Testis (tissue), 2 donors: ENCODE results near the gene KCNK10.

Experiments used
- POLR2A ChIP-seq: fragments of 450-650 bp; IDR thresholded peaks from one replicate; pipeline ENCODE4 v1.6.1; 2017; ENCODE audit warnings: antibody characterized with exemption, mild to moderate bottlenecking, moderate library complexity
- TF ChIP-seq, protein P1 (sequence below), 3 experiments: fragments of 450-650 bp in 2 of 3; fragments of 200-600 bp in 1 of 3; sonication (generic) in 1 of 3; IDR thresholded peaks; one replicate each; pipeline ENCODE4 v1.5.1; 2016 to 2019; ENCODE audit warnings: antibody characterized with exemption in 3 of 3, mild to moderate bottlenecking in 2 of 3, moderate library complexity in 1 of 3

GRCh38 chr14:88208858-88209257, 114.2 kb downstream of the KCNK10 start:
- no peak for TF ChIP-seq POLR2A
- TF ChIP-seq, protein P1, sequence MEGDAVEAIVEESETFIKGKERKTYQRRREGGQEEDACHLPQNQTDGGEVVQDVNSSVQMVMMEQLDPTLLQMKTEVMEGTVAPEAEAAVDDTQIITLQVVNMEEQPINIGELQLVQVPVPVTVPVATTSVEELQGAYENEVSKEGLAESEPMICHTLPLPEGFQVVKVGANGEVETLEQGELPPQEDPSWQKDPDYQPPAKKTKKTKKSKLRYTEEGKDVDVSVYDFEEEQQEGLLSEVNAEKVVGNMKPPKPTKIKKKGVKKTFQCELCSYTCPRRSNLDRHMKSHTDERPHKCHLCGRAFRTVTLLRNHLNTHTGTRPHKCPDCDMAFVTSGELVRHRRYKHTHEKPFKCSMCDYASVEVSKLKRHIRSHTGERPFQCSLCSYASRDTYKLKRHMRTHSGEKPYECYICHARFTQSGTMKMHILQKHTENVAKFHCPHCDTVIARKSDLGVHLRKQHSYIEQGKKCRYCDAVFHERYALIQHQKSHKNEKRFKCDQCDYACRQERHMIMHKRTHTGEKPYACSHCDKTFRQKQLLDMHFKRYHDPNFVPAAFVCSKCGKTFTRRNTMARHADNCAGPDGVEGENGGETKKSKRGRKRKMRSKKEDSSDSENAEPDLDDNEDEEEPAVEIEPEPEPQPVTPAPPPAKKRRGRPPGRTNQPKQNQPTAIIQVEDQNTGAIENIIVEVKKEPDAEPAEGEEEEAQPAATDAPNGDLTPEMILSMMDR (IDR thresholded peaks at IDR 0.05): no peak
